HG03520 (cell line): ENCODE data around the gene AVPR2.

Experiments used
- ATAC-seq: cut with Tn5 transposase; IDR thresholded peaks from one replicate; pipeline ENCODE4 v1.9.1; 2021; ENCODE audit warnings: mild to moderate bottlenecking, moderate library complexity; ENCODE audit not compliant: unreplicated experiment

The AVPR2 gene

GRCh38 chrX:153870791-153871360 lies 33.6 kb upstream of the AVPR2 start:
- no peak for ATAC-seq

- ATAC-seq, result no peak
Observed at GRCh38 chrX:153871451-153871850, 33.0 kb upstream of the AVPR2 start.

- no peak for ATAC-seq
Observed at GRCh38 chrX:153871946-153872878, 32.3 kb upstream of the AVPR2 start.

- ATAC-seq, result no peak
Observed at GRCh38 chrX:153873282-153874084, 31.0 kb upstream of the AVPR2 start.

GRCh38 chrX:153874085-153874365 lies 30.4 kb upstream of the AVPR2 start:
- no peak for ATAC-seq

- no peak for ATAC-seq
Observed at GRCh38 chrX:153874366-153875125, 29.9 kb upstream of the AVPR2 start.

GRCh38 chrX:153875391-153876111 lies 28.9 kb upstream of the AVPR2 start:
- ATAC-seq, result no peak

- no peak for ATAC-seq
Observed at GRCh38 chrX:153876112-153876491, 28.4 kb upstream of the AVPR2 start.

GRCh38 chrX:153877571-153878261 lies 26.8 kb upstream of the AVPR2 start:
- no peak for ATAC-seq

- no peak for ATAC-seq
Observed at GRCh38 chrX:153878345-153878744, 26.1 kb upstream of the AVPR2 start.

- ATAC-seq, result no peak
Observed at GRCh38 chrX:153878969-153879653, 25.4 kb upstream of the AVPR2 start.

- ATAC-seq, result no peak
Observed at GRCh38 chrX:153879741-153880439, 24.6 kb upstream of the AVPR2 start.

- no peak for ATAC-seq
Observed at GRCh38 chrX:153880440-153880815, 24.0 kb upstream of the AVPR2 start.

- no peak for ATAC-seq
Observed at GRCh38 chrX:153881281-153881680, 23.2 kb upstream of the AVPR2 start.

GRCh38 chrX:153882086-153882498 lies 22.4 kb upstream of the AVPR2 start:
- no peak for ATAC-seq

- ATAC-seq, result no peak
Observed at GRCh38 chrX:153882557-153882956, 21.9 kb upstream of the AVPR2 start.

- no peak for ATAC-seq
Observed at GRCh38 chrX:153883163-153883843, 21.2 kb upstream of the AVPR2 start.

GRCh38 chrX:153884136-153884535 lies 20.3 kb upstream of the AVPR2 start:
- ATAC-seq, result no peak
